GM18868 (cell line): ENCODE measurements around the gene DMBT1.

Experiments
- ATAC-seq: cut with Tn5 transposase; IDR thresholded peaks from one replicate; pipeline ENCODE4 v1.9.1; 2021; ENCODE audit warnings: mild to moderate bottlenecking, moderate library complexity; ENCODE audit not compliant: unreplicated experiment

DMBT1 gene

DNA sequence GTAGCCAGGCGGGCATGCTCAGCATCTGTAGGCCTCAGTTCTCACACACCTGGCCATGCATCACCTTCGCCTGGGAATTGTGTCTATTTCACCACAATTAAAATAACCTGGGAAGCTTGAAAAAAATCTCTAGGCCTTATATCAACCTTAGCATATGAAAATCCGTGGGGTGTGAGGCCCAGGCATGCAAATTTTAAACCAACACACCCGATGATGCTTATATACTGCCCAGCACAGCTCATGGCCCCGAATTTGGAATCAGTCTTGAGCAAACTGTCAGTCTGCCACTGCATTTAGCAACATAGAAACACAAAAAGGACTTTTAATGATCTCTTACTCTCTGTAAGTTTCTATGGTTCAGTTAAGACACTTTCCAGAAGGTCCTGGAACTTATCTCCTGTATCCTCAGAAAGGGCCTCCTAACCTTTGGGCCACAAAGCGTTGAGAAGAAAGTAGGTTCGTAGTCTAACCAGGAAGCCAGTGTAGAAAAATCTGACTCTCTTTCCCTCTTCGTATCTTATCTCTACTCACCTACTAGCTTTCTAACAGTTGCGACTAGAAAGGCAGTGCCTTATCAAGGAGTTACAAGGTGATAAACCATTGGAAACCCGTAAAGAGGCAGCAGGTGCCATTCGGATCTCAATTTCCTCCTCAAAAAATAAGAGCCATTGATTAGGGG is 12.0 kb upstream of the DMBT1 start:
- no peak for ATAC-seq

- ATAC-seq: no peak
Observed at GRCh38 chr10:122549636-122550035, 10.9 kb upstream of the DMBT1 start.

DNA sequence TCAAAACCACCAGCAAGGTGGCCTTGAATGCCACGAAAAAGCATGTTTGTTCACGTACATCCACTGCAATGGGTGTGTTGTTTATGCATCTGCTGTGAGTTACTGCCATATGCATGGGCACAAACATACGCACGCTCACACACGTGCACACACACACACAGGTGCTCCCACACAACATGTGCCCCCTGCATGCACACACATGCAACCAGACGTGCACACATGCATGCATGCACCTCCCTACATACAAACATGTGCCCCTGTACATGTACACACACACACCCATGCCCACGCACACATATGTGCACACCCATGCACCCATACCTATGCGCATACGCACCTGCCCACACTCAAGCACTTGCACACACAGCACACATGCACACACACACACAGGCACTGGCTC is 10.1 kb upstream of the DMBT1 start:
- no peak for ATAC-seq

- no peak for ATAC-seq
Observed at GRCh38 chr10:122550983-122551382, 9.6 kb upstream of the DMBT1 start.

GRCh38 chr10:122551450-122551849 is 9.1 kb upstream of the DMBT1 start:
- no peak for ATAC-seq

GRCh38 chr10:122553341-122553740 is 7.2 kb upstream of the DMBT1 start:
- no peak for ATAC-seq

- no peak for ATAC-seq
Observed at GRCh38 chr10:122554131-122555036, 6.2 kb upstream of the DMBT1 start.

- no peak for ATAC-seq
Observed at GRCh38 chr10:122555442-122555841, 5.1 kb upstream of the DMBT1 start.

DNA sequence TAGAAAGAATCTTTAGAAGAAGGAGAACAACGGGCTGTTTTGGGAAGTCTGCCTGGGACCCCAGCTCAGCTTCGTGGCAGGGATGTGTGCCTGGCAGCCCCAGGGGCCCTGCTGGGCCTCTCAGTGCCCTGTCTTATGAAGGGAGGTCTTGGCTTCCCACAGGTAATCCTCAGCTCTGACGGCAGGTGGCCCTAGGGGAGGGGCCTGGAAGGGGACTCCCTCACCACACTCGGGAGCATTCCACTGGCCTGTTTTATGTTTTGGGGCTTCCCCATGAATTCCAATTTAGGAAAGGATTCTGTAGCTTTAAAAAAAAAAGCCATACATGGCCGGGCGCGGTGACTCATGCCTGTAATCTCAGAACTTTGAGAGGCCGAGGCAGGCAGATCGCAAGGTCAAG is 3.0 kb upstream of the DMBT1 start:
- no peak for ATAC-seq

DNA sequence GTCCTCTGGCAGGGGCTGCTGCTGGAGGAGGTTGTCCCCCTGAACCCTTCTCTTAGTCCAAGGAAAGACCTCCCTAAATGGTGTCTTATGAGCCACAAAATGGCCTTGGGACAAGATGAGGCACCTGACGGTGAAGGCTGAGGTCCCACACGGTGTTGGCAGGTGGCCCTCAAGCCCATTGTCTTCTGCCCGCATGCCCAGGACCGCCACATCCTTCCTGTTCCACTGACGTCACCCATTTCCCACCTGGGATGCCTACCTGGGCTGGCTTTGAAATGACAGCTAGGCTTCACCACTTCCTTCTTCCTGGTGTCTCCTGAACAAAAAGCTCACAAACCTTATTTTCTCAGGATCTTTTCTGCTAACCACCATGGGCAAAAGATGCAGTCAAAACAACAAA is 2.1 kb upstream of the DMBT1 start:
- ATAC-seq: no peak

DNA sequence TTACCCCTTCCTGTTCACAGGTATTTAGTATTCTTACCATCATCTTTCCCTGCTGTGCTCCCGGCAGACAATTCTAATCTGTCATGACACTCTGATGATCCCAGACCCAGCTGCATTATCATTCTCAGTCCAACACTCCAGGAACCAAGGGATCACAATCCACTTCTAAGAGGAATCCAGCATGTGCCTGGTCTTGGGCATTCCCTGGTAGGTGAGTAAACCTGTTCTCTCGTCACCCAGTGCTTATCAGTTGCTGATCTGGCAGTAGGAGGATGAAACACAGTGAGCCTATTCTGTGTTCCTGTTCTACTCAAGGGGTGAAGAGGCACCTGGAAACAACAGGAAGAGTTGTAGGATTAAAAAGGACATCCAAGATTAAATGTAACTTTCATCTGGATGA is 1.3 kb upstream of the DMBT1 start:
- ATAC-seq: no peak

DNA sequence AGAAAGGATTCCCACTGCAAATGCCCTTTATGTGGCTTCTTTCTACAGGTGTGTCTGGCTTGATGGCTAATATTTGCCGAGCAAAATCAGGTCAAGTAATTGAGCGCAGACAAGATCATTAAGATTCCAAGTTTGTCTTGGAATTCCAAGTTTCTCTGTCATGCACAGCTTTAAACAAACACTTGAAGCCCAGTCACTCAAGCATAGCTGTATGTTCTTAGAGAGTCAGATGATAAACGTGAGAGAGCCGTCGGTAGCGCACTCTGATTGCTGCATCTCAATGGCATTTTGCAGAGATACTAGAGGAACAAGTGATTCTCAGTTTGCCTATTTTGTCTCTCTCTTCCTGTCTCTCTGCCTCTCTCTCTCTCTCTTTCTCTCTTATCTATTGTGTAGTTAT is 658 bp downstream of the DMBT1 start:
- ATAC-seq: no peak

DNA sequence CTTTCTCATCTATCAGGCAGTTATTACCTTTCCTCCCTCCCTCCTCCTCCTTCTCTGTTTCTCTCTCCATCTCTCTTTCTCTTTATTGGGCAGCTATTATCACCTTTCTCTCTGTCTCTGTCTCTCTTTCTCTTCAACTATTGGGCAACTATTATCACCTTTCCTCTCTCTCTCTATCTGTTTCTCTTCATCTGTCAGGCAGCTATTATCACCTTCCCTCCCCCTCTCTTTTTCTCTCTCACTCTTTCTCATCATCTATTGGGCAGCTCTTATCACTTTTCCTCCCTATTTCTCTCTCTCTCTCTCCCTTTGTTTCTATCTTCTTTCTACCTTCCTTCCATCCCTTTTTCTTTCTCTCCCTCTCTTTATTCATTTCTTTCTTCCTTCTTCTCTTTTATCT is 1.2 kb downstream of the DMBT1 start:
- no peak for ATAC-seq

DNA sequence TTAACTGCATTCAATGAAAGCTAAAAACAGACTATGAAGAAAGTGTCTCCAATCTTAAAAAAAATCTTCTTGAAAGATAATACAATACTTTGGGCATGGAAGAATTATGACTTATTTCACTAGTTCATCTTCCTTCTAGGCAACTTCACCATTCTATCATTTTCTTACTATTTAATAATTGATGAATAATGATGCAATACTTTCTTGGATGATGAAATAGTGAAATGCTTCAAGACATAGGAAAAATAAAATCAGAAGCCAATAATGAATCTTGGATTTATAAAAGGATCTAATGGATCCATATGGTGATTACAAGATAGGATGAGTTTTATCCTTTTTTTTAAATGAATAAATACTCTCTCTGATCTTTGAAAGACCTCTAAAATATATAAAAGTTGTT is 4.4 kb downstream of the DMBT1 start:
- ATAC-seq: no peak

GRCh38 chr10:122565766-122566206 is 5.2 kb downstream of the DMBT1 start:
- no peak for ATAC-seq

DNA sequence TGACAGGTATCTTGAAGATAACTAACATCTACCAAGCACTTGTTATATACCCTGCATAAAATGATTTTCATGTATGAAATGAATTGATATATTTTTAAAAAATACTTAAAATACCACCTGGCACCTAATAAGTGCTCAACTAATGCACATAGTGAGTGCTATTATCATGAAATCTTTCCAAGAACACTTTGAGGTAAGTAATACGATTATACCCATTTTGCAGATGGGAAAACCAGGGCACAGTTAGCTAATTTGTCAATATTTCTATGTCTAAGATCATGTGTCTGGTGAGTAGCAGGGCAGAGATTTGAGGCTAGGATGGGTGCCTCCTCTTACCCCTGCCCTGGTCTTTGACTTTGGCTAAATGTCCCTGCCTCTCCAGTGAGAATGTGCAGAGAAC is 6.1 kb downstream of the DMBT1 start:
- ATAC-seq: no peak

DNA sequence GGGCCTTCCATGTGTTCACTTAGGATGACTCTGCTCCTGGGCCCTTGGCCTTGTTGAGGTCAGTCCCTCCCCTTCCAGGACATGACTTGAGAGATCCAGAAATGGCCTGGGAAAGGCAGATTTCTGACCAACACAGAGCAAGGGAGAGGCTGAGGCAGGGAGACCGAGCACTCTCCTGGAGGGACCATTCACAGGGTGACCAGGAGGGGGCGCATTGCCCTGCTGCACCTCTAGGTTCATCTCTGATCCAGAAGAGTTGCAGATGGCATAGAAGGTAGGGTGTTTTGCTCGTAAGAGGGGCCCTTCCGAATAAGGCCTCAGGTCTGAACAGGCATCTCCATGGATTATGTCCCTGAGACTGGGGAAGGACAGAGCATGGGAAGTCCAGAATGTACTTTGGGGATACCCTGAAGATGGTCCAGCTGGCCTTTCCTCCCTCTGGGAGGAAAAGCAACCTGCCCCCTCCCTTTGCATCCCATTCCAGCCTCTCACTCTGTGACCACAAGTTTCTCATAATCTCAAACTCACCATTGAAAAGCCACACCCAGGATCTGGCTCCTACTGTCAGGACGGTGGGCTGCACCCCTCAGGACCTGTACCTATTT is 6.6 kb downstream of the DMBT1 start:
- peak; percentile 45 for ATAC-seq

GRCh38 chr10:122568551-122568950 is 8.0 kb downstream of the DMBT1 start:
- no peak for ATAC-seq

- ATAC-seq: no peak
Observed at GRCh38 chr10:122570920-122571319, 10.4 kb downstream of the DMBT1 start.

GRCh38 chr10:122571892-122572291 is 11.3 kb downstream of the DMBT1 start:
- ATAC-seq: no peak

DNA sequence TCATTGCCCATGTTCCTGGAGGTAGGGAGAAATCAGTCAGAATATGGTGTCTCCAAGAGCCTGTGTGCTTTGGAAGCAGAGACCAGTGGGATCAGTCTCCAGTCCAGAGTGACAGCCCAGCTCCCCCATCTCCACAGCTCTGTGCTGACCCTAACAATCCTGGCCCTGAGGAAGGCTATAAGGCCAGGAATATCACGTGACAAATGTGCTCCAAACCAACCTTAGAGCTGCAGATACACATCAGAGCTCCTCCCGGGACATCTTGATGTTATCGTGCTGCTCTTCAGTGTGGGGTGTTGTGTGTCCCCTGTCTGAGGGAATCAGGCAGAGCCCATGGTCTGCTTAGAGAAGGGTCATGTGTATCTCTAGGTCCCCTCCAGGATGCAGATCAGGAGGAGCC is 15.2 kb downstream of the DMBT1 start:
- no peak for ATAC-seq

DNA sequence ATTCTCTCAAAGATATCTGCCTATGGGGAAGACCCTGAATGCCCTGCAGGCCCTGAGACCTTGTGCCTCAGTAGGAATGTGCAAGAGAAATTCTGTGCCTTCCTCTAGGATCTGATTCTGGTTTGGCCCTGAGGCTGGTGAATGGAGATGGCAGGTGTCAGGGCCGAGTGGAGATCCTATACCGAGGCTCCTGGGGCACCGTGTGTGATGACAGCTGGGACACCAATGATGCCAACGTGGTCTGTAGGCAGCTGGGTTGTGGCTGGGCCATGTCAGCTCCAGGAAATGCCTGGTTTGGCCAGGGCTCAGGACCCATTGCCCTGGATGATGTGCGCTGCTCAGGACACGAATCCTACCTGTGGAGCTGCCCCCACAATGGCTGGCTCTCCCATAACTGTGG is 15.7 kb downstream of the DMBT1 start:
- no peak for ATAC-seq
